Activated CD8-positive, alpha-beta memory T cell treated with anti-CD3 and anti-CD28 coated beads for 36 hours (primary cell): ENCODE results near the gene SMIM31. TPM values are rescaled to one million over a fixed set of nuclear protein-coding genes. Genes with fewer than 3 reads are reported as not detected.

Experiments used
- CTCF ChIA-PET: fragments of 350-600 bp; sonication (Branson Sonifier 250); formaldehyde crosslinking; loops from one replicate; lab custom pipeline; 2021; ENCODE audit warnings: antibody characterized with exemption; lab: Charles Lee
- POLR2A ChIA-PET: fragments of 350-600 bp; sonication (Branson Sonifier 250); formaldehyde crosslinking; loops from one replicate; lab custom pipeline; 2021; ENCODE audit warnings: antibody characterized with exemption; lab: Charles Lee
- total RNA-seq, 2 experiments: library from RNA; stranded (reverse); gene quantifications; one replicate each; pipeline ENCODE4 v1.2.3, GENCODE V29; 2021

Gene SMIM31
- total RNA-seq: not detected

DNA sequence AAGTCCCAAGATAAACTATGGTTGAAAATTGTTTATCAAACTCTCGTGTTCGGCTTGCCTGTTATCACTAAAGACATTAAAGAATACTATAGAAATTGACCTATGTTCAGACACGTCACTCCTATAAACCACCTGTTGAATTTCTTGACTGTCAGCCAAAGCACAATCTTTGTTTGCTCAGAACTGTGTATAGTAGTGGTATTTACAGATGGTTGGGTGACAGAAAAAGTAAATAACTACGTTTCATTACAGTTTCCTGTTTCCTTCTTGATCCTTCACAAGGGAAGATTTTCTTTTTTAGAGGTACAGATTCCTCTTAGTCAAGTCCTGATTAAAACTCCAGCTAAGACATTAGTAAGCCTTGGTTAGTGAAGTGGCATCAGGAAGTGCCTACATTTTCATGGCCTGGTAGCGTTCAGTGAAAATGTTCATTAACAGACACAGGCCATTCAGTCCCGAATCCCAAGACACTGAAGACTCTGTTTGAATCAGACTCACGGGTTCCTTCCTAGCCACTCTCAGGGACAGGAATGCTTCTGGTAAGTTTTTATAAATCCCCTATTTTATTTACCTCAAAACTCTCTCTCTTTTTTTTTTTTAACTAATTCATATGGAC is at the start of gene SMIM31:
Gene SMIM31 (plus strand): TSS at position 259 of the 616 bp plus-strand sequence. CDS start 16,313 bp downstream, outside the sequence.
- CTCF ChIA-PET: no interaction called here
- POLR2A ChIA-PET: no interaction called here

DNA sequence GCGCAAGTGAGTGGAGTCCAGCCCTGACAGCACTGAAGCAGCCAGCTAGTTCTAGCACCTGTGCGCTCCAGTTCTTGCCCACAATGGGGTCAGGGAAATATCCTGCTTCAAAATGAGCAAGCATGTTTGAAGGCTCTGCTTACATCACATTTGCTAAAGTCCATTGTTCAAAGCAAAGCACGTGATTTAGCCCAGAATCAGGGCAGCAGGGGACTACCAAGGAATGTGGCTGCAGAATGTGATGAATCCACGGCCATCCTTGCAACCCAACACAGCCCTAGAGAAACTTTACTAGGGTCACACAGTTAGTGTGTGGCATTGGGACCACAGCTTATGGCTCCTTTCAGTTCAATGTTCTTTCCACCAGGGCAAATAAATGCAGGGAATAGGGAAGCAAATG is 47.3 kb upstream of the SMIM31 start:
- ChIA-PET CTCF (no interaction called here), POLR2A (no interaction called here)

DNA sequence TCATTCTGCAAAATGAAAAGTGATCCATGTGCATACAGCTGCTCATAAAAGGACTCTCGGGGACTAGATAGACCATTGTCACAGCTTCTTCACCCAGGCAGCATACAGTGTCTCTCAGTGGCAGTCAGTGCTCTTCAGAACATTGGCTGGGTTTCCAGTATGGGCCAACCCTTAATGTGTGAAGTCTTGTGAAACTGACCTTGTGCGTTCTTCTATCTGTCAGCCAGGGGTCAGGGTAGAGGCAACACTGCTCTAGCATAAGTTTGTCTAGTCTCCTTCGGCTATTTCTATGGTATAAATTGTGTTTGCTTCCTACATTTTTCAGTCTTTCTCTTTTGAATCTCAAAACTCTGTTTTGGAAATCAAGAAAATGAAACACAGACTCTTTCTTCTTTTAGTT is 37.0 kb upstream of the SMIM31 start:
- CTCF ChIA-PET: no interaction called here
- POLR2A ChIA-PET: no interaction called here

DNA sequence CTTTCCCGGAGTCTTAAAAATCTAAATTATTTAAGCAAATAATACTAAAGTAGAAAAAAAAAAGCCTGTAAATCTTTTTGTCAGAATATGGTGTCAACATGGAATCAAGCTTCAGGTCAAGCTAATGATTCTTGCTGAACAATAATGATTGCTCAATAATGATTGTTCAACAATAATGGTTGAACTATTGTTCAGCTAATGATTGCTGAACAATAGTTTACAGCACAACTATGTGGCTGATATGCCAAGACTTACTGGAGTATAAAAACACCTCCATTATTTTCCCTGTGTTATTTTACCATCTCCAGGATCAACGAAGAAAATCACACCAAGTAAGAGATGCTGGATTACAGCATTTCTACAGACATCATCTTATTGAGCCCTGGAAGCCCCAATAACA is 35.1 kb upstream of the SMIM31 start:
- CTCF ChIA-PET: no interaction called here
- POLR2A ChIA-PET: no interaction called here

DNA sequence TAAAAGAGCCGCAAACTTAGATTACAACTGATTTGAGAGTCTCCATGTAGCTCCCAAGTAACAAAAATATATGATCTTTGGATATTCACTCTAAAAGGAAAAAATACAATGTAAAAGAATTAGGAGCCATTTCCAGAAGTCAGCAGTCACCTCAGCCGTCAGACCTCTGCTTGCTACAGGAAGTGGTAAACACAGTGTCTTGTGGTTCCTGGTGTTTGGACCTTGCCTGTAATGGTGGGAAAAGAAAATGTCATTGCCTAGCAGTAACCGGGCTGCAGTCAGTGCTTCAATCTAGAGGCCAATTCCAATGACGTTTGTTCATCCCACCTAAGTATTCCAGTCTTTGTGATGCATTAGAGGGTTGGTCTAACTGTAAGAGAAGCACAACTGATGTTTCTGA is 28.9 kb upstream of the SMIM31 start:
- ChIA-PET CTCF (no interaction called here), POLR2A (no interaction called here)

DNA sequence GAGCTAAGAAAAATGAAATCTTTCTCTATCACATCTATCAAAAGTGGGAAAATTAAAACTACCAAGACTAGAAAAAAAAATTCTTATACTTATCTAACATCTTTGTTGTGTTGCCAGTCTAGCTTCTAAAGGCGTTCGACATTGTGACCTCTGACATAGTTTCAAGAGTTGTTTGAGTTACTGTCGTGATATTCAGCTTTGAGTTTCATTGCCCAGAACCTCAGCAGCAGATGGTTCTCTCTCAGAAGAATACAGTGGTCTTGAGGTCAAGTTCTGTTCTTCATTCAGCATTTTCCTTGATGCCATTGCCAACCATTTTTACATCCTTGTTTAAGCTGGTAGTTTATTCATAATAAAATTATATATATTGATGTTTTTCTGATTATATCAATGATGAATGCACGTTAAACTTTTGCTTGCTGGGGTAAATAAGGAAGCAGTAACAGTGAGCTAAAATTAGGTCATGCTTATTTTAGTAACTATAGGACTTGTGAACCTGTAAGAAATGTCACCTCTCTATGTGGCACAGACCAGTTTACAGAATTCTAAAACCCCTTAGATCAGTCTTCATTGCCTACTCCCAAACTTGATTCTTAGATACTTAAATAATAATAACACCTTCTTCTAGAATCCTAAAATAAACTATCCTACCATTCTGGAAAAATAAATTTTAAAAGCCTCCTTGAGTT is 23.1 kb upstream of the SMIM31 start:
- CTCF ChIA-PET: interaction anchor here (1.2 to 1.7 kb wide), 3 partner anchors 9 to 15 kb away, joined by 3 to 7 read pairs (median 4); no protein-coding TSS in a partner anchor
- POLR2A ChIA-PET: no interaction called here

DNA sequence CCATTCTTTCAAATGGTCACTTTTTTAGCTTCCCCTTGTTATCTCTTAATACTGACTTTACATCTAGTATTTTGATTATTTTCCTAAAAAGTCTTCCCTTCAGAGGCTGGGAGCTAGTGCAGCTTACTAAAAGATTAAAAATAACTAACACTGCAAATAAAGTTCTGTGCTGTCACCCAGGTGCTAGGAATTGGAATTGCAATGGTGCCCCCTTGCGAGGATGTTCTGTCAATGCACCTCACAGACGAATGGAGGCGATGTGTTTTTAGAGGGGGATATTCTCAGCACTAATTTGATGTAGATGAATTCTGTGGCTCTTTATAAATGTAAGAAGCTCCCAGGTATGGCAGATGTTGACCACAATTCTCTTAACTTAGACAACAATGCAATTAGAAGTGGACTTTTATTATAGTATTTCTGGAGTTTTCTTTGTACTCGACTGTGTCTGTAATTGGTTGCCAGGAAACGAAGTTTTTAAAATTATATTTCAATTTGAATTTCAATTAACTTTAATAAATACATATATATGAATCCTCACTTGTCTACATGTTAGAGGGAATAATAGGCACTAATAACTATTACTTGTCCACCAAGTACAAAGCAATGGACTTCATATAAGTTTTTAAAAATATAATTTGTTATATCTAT is 22.0 kb upstream of the SMIM31 start:
- ChIA-PET CTCF (interaction anchor here (0.7 to 1.7 kb wide), 5 partner anchors 10 to 72 kb away, joined by 3 to 7 read pairs (median 4); no protein-coding TSS in a partner anchor), POLR2A (no interaction called here)

DNA sequence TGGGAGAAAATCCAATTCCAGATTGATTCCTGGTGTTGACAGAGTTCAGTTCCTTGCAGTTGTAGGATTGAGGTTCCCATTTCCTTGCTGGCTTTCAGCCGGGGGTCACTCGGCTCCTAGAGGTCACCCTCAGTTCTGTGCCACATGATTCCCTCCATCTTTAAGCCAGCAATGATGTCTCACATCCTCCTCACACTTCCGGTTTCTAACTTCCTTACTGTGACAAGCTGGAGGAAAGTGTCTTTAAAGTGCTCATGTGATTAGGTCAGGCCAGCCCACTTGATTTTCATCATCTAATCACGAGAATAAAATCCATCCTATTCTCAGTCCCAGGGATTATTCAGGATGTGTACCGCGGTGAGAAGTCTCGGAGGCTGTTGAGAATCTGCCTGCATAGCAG is 19.4 kb upstream of the SMIM31 start:
- CTCF ChIA-PET: no interaction called here
- POLR2A ChIA-PET: no interaction called here

DNA sequence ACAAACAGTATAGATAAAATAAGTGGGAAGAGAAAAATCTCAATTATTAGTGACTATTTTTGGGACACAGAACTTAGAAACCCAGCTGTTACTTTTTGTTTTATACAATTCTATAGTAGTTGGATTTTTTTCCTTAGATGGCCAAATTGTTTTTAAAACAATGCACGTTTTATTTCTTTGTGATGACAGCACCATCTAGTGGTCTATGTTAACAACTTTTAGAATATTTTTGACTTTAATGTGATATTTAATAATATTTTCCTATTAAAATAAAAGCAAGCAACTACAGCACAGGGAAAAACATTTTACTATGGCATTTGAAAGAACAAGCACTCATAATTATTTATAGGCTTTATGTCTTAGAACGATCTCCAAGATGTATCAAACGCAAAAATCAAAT is 5.6 kb upstream of the SMIM31 start:
- ChIA-PET POLR2A (no interaction called here), CTCF (no interaction called here)

DNA sequence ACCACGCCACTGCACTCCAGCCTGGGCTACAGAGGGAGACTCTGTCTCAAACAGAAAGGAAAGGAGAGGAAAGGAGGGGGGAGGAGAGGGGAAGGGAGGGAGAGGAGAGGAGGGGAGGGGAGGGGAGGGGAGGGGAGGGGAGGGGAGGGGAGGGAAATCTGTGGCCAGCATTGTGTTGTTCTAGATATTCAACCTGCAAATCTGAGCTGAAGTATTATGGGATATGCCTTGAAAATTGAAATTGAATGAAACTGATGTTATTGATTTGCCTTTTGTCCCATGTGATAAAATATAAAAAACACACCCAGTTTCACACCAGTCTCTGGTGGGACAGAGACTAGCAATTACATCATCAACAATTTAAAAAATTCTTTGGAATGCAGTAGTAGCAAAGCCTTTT is 1.5 kb downstream of the SMIM31 start:
- CTCF ChIA-PET: no interaction called here
- POLR2A ChIA-PET: no interaction called here

DNA sequence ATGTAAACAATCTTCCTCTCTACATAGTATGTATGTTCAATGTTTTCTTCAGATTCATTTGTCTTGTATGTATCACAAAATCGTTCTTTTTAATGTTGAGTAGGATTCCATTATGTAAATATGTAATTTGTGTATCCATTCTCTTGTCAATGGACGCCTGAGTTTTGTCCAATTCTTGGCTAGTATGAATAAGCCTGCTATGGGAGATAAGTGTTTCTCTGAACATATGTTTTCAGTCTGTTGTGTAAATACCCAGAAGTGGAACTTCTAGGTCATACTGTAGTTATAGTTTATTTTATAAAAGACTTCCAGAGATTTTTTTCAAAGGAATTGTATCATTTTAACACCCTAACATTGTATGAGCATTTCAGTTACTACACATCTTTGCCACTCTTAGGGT is 2.8 kb downstream of the SMIM31 start:
- ChIA-PET CTCF (no interaction called here), POLR2A (no interaction called here)

DNA sequence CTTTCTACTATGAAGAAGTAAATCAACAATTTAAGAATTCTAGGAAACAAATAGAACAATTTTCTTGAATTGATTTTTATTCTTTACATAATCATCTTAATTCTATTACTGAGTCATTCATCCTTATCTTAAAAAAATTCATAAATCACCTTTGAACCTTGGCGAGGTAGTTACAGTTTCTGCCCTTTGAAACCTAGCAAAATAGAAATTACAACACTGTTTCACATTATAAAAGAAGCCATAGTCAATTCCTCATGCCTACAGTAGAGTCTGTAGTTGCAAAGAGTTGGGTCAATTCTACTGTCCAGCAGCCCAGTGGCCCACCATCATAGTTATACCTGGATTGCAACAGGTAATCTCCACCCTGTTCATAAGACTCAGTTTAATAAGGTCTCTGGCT is 7.3 kb downstream of the SMIM31 start:
- ChIA-PET CTCF (no interaction called here), POLR2A (no interaction called here)

DNA sequence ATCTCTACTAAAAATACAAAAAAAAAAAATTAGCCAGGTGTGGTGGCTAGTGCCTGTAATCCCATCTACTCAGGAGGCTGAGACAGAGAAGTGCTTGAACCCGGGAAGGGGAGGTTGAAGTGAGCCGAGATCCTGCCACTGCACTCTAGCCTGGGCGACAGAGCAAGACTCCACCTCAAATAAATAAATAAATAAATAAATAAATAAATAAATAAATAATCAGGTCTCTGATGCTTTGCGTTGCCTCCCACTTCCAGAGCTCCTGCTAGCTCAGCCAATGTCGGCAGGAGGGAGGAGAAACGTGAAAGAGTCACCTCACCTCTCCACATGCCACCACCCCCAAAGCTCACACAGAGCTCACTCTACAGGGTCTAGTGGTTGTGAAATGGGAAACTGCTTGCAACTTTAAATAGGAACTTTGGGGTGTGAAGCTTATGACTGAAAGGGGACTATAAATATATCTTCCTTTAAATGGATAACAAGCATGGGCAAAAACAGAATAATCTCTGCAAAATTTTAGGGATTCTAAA is 7.9 kb downstream of the SMIM31 start:
- CTCF ChIA-PET: no interaction called here
- POLR2A ChIA-PET: no interaction called here

DNA sequence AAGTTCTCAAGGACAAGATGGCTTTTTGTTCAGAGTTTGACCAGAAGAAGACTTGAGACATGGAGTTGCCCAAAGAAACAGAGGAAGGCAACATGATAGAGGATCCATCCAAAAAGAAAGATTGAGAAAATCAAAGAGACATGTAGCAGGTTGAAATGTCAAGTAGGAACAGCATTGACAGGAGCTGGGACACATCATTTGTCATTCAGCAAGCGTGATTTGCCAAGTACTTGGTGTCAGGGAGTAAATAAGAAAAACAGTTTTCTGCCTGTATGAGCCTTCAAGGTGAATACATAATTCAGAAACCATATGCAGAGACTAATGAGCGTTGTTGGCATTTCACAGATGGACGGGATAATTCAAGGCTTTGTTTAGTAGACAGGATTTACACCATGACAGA is 11.2 kb downstream of the SMIM31 start:
- ChIA-PET POLR2A (no interaction called here), CTCF (no interaction called here)

DNA sequence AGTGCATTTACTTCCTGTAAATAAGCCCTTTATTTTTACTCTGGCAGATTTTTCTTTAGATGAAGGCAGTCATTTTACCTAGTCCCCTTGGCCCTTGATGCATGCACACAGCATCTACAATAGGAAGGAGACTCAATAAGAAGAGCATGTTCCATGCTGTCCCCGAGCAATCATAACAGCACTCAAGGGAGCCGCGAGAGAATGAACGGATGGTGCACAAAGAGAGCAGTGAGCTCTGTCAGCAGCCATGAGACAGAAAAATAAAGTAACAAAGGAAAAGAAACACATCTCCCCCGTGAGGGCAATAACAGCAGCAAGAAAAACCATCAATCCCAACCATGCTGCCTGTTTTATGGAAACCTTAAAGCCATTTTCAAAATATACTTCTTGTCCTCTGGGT is 11.9 kb downstream of the SMIM31 start:
- POLR2A ChIA-PET: no interaction called here
- CTCF ChIA-PET: no interaction called here

DNA sequence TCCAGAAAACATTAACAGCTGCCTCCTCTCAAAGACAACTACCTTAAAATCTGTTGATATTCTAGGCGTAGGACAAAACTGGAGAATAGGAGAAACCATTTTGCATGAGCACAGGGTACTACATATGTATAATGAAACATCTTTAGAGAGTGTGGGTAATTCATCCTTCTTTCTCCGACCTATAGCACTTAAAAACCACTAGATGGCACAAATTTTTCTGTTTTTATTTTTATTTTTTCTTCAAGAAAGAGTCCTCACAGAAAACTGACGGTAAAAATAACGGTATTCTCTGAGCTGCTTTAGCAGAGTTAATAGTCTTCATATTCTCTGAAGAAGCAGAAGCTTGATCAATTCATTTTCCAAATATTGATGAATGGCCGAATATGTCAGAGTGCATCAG is 14.6 kb downstream of the SMIM31 start:
- ChIA-PET POLR2A (no interaction called here), CTCF (interaction anchor here (1.2 kb wide), 1 partner anchor 73 kb away, joined by 3 read pairs; no protein-coding TSS in a partner anchor)

DNA sequence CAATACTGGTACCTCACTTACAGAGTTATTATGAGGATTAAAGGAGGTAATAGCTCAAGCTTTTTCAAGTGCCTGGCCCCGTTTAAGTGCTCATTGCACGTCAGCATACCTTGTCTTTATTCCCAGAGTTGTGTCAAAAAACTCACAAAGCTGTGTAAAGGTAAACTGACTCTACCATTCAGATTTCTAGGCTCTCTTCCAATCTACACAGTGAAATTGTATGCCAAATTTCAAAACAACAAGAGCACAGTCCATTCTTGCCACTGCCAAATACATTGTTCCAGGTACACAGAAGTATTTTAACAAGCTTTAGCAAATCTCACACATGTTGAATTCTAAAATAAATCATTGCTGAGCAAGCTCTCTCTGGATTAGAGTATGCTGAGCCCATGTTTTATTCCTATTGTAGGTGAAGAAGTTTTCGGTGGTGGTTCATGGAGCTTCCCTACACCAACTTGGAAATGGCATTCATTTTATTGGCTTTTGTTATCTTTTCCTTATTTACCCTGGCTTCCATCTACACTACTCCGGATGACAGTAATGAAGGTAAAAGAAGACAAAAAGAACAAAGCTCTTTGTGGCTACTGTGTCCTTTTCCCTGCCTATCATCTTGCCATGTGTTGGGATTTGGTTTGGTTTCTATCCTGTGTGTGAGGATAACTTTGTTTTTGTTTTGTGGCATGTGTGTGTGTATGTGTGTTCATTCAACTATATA is 16.2 kb downstream of the SMIM31 start:
- CTCF ChIA-PET: no interaction called here
- POLR2A ChIA-PET: no interaction called here

DNA sequence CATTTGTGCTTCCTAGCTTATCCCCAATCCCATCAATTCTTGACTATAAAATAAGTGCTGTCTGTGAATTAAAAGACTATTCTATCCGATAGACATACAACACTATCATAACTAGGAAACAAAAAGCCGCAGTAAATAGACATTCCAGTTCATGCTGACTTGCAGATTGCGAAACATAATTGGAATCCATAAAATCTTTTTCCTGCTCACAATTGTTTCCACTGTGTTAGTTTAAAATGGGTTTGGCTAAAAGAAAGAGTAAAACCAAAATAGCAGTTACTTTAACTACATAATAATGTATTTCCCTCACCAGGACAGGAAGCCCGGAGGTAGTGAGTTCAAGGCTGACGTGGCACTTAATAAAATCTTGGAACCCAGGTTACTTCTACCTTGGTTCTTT is 17.2 kb downstream of the SMIM31 start:
- POLR2A ChIA-PET: no interaction called here
- CTCF ChIA-PET: no interaction called here

DNA sequence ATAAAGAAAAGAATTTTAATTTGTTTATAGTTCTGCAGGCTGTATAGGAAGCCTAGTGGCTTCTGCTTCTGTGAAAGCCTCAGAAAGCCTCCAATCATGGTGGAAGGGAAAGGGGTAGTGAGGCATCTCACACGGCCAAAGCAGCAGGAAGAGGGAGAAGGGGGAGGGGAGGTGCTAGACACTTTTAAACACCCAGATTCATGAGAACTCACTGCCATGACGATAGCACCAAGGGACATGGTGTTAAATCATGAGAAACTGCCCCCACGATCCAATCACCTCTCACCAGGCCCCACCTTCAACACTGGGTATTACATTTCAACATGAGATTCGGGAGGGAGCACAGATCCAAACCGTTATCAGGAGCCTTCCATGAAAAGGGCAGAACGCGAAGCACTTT is 18.1 kb downstream of the SMIM31 start:
- CTCF ChIA-PET: no interaction called here

DNA sequence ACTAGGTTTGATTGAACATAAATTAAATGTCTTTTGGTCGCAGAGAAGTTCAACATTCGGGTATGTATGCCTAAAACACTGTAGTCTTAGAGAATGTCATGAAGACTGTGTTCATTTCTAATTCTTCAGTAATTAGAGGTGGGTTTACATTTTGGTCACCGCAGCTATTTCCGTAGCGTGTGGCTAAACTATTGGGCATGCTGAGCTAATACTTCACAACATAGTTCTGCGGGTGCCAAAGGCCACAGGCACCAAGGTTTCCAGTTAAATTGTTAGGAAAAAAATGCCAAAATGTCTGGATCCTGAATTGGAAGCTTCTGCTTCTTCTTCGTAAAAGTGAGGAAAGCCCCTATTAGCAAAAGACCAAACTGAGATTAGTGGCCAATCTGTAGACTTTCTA is 25.1 kb downstream of the SMIM31 start:
- ChIA-PET POLR2A (no interaction called here), CTCF (interaction anchor here (0.5 to 1.8 kb wide), 2 partner anchors 44 to 318 kb away, joined by 4 to 6 read pairs; no protein-coding TSS in a partner anchor)

More for the DNA sequence above, 18.1 kb downstream of the SMIM31 start:
- POLR2A ChIA-PET: no interaction called here
